OCI-LY3 (cell line): ENCODE results near the gene CLK4.

Experiments
- EZH2phosphoT487 ChIP-seq: fragments of 200-600 bp; shearing (Covaris generic); IDR thresholded peaks from 2 replicates; pipeline ENCODE4 v1.6.1; 2018; ENCODE audit warnings: antibody characterized with exemption, mixed run types, low read depth
- TF ChIP-seq, protein P1 (sequence below): fragments of 200-600, 300-600 bp; sonication (generic); IDR thresholded peaks from 2 replicates; pipeline ENCODE4 v1.5.1; 2014; ENCODE audit warnings: antibody characterized with exemption, low read length, low read depth

DNA sequence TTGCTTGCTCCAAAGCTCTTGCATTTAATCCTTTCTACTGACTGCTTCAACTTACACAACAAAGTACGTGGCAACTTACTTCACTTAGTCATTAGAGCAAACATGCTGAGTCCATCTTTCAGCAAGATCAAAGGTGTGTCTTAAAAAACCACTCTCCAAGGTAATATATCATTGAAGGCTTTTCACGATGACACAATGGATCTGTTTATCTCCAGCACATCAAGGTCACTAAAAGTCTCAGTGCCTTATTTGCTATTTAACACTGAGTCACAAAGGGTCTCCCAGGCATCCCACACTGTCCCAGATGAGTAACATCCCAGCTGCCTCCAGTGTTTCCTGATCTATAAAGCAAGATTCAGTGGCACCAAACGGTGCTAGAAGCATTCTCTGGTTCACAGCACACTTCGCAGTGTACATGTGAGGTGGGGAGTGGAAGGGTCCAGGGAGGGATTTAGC is 3.7 kb upstream of the CLK4 start:
- TF ChIP-seq, protein P1, sequence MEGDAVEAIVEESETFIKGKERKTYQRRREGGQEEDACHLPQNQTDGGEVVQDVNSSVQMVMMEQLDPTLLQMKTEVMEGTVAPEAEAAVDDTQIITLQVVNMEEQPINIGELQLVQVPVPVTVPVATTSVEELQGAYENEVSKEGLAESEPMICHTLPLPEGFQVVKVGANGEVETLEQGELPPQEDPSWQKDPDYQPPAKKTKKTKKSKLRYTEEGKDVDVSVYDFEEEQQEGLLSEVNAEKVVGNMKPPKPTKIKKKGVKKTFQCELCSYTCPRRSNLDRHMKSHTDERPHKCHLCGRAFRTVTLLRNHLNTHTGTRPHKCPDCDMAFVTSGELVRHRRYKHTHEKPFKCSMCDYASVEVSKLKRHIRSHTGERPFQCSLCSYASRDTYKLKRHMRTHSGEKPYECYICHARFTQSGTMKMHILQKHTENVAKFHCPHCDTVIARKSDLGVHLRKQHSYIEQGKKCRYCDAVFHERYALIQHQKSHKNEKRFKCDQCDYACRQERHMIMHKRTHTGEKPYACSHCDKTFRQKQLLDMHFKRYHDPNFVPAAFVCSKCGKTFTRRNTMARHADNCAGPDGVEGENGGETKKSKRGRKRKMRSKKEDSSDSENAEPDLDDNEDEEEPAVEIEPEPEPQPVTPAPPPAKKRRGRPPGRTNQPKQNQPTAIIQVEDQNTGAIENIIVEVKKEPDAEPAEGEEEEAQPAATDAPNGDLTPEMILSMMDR = no peak
- TF ChIP-seq EZH2phosphoT487 = no peak
